ENCODE results near the gene CAPS2. TPM values are rescaled to one million over a fixed set of nuclear protein-coding genes. Genes with fewer than 3 reads are reported as not detected.

CAPS2 gene
- total RNA-seq, 1 experiment from 2014 or later: 11.8 TPM

DNA sequence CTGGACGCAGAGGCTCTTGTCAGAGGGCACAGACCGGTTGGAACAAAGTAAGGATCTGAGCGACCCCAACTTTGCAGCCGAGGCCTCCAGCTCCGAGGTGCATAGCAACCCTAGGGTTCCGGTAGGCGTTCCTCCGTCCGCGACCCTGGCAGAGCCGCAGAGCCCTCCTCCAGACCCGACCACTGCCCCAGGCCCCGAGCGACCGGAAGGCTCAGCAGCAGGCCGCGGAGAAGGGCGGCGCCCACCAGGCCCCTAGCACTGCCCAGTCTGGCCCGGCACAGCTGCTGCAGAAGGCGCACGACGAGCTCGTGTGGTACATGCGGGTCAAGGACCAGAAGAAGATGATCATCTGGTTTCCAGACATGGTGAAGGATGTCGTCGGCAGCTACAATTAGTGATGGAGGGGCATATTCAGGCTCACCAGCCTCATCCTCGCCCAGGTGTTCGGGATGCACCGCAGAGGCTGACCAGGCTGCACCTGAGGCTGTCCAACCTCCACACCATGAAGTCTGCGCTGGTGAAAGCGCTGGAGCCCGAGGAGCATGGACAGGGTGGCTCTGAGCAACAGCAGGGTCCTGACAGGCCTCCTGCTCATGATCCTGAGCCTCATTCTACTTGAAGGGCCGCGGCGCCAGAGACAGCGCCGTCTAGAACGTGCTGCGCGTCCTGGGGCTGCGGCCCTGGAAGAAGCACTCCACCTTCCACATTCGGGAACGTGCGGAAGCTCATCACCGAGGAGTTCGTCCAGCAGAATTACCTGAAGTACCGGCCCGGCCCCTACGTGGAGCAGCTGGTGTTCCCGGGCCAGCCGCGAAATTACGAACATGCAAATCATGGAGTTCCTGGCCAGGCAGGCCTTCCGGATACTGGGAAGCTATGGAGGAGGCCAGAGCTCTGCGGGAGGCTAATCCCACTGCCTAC lies 24.5 kb downstream of the CAPS2 start:
- Mint-ChIP-seq H3K9me3 (ENCODE audit: low read depth, unreplicated experiment) (peaks cover 3% of the 10 kb centered on the region), H3K4me1 (ENCODE audit: low read depth, unreplicated experiment) (no peaks in the 10 kb centered on the region), H3K4me3 (ENCODE audit: low read depth, unreplicated experiment) (no peak overlapping the region), H3K27me3 (ENCODE audit: unreplicated experiment) (no peaks in the 10 kb centered on the region), H3K27ac (ENCODE audit: unreplicated experiment) (no peak overlapping the region), H3K36me3 (ENCODE audit: insufficient read depth, unreplicated experiment) (no peaks in the 10 kb centered on the region)
- intact Hi-C loops (cut with micrococcal nuclease; ENCODE audit: unreplicated experiment): no loop called here
- CTCF ChIA-PET: no interaction called here
- BruUV-seq (replicated peaks): no TSS peak
- DNase-seq: no peak
- TF ChIP-seq, protein P1, sequence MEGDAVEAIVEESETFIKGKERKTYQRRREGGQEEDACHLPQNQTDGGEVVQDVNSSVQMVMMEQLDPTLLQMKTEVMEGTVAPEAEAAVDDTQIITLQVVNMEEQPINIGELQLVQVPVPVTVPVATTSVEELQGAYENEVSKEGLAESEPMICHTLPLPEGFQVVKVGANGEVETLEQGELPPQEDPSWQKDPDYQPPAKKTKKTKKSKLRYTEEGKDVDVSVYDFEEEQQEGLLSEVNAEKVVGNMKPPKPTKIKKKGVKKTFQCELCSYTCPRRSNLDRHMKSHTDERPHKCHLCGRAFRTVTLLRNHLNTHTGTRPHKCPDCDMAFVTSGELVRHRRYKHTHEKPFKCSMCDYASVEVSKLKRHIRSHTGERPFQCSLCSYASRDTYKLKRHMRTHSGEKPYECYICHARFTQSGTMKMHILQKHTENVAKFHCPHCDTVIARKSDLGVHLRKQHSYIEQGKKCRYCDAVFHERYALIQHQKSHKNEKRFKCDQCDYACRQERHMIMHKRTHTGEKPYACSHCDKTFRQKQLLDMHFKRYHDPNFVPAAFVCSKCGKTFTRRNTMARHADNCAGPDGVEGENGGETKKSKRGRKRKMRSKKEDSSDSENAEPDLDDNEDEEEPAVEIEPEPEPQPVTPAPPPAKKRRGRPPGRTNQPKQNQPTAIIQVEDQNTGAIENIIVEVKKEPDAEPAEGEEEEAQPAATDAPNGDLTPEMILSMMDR (IDR thresholded peaks at IDR 0.05; ENCODE audit: unreplicated experiment): no peak

DNA sequence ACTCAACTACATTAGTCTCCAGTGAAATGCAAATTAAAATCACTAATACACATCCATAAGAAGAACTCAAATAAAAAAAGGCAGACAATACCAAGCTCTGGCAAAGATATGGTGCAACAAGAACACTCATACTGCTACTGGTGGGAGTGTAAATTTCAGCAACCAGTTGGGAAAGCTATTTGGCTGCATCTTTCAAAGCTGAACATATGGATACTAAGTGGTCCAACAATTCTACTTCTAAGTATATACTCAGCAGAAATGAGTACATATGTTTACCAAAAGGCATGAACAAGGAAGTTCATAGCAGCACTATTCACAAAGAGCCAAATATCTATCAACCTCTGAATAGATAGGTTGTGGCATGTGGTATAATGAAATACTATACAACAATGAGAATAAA lies 27.3 kb downstream of the CAPS2 start:
- Mint-ChIP-seq H3K27me3 (ENCODE audit: unreplicated experiment) (no peaks in the 10 kb centered on the region), H3K36me3 (ENCODE audit: insufficient read depth, unreplicated experiment) (no peaks in the 10 kb centered on the region), H3K27ac (ENCODE audit: unreplicated experiment) (no peak overlapping the region), H3K9me3 (ENCODE audit: low read depth, unreplicated experiment) (peaks cover 3% of the 10 kb centered on the region), H3K4me1 (ENCODE audit: low read depth, unreplicated experiment) (no peaks in the 10 kb centered on the region), H3K4me3 (ENCODE audit: low read depth, unreplicated experiment) (no peak overlapping the region)
- CTCF ChIA-PET: no interaction called here
- no TSS peak for BruUV-seq (replicated peaks)
- intact Hi-C loops (cut with micrococcal nuclease; ENCODE audit: unreplicated experiment): no loop called here
- DNase-seq: no peak
- TF ChIP-seq, protein P1 (IDR thresholded peaks at IDR 0.05; ENCODE audit: unreplicated experiment): no peak

DNA sequence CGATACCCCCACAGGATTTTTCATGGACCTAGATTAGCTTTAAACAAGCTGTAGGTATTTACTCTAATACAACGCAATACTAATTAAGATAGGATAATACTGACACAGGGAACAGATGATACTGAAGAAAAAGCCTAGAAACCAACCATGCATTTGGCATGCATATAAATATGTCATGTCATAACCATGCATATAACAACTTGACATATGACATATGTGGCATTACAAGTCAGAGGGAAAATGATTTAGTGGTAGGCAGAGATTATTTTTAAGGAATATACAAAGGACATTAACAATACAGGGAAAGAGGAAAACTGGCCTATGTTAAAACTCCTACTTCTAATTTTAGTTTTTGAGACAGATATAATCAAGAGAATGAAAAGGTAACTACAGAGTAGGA lies 27.9 kb downstream of the CAPS2 start:
- no peak for DNase-seq
- TF ChIP-seq, protein P1 (IDR thresholded peaks at IDR 0.05; ENCODE audit: unreplicated experiment): no peak

DNA sequence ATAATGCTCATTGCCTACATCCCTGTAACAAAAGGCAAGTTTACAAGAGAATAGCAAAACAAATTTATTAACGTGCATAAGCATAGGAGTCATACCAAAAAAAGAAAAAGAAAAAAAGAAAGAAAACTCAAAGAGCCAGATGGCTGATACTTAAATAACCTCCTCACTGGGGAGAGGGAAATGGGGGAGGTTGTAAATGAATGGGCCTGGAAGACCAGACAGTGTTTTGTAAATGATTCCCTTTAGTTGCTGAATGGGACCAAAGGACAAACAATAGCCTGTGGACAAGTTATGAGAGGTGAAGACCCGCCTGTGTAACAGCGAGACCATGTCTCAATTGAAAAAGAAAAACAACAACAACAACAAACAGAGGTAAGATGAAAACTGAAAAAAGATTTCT lies 35.3 kb downstream of the CAPS2 start:
- H3K27ac Mint-ChIP-seq (ENCODE audit: unreplicated experiment): no peak overlapping the region
- no peaks in the 10 kb centered on the region for H3K27me3 Mint-ChIP-seq (ENCODE audit: unreplicated experiment)
- intact Hi-C loops (cut with micrococcal nuclease; ENCODE audit: unreplicated experiment): no loop called here
- CTCF ChIA-PET: no interaction called here
- no peaks in the 10 kb centered on the region for H3K36me3 Mint-ChIP-seq (ENCODE audit: insufficient read depth, unreplicated experiment)
- TF ChIP-seq, protein P1 (IDR thresholded peaks at IDR 0.05; ENCODE audit: unreplicated experiment): no peak
- DNase-seq: no peak
- H3K4me1 Mint-ChIP-seq (ENCODE audit: low read depth, unreplicated experiment): no peaks in the 10 kb centered on the region
- H3K4me3 Mint-ChIP-seq (ENCODE audit: low read depth, unreplicated experiment): no peak overlapping the region
- no TSS peak for BruUV-seq (replicated peaks)
- no peaks in the 10 kb centered on the region for H3K9me3 Mint-ChIP-seq (ENCODE audit: low read depth, unreplicated experiment)

More for the DNA sequence above, 27.9 kb downstream of the CAPS2 start:
- intact Hi-C loops (cut with micrococcal nuclease; ENCODE audit: unreplicated experiment): no loop called here
- no TSS peak for BruUV-seq (replicated peaks)
- Mint-ChIP-seq H3K36me3 (ENCODE audit: insufficient read depth, unreplicated experiment) (no peaks in the 10 kb centered on the region), H3K4me3 (ENCODE audit: low read depth, unreplicated experiment) (no peak overlapping the region), H3K27me3 (ENCODE audit: unreplicated experiment) (no peaks in the 10 kb centered on the region), H3K9me3 (ENCODE audit: low read depth, unreplicated experiment) (peaks cover 3% of the 10 kb centered on the region), H3K27ac (ENCODE audit: unreplicated experiment) (no peak overlapping the region), H3K4me1 (ENCODE audit: low read depth, unreplicated experiment) (no peaks in the 10 kb centered on the region)
- CTCF ChIA-PET: no interaction called here

Measured in Calu3 (cell line).